Retinal pigment epithelial cell (primary cell): ENCODE results near the gene ZNF827.

ENCODE experiments used
- DNase-seq: peaks from one replicate; pipeline ENCODE4 v3.0.0-alpha.2; 2010; ENCODE audit warnings: low read depth
- H3K4me3 ChIP-seq: 2 replicates; pipeline ENCODE4 v1.5.1; 2011; ENCODE audit warnings: mild to moderate bottlenecking, low read length, control low read depth, moderate library complexity
- CTCF ChIP-seq: conservative IDR thresholded peaks from 2 replicates; pipeline ENCODE4 v1.5.1; 2011; ENCODE audit warnings: low read depth, low read length, control low read depth, inconsistent platforms

ZNF827 gene

GRCh38 chr4:145812919-145813318 is 125.7 kb downstream of the ZNF827 start:
- no peak for TF ChIP-seq CTCF
- DNase-seq, result no peak
- H3K4me3 ChIP-seq, result no peak overlapping the region

- TF ChIP-seq CTCF, result no peak
- H3K4me3 ChIP-seq, result no peak overlapping the region
- no peak for DNase-seq
Measured at GRCh38 chr4:145808848-145809512, 129.6 kb downstream of the ZNF827 start.

GRCh38 chr4:145808021-145808650 is 130.5 kb downstream of the ZNF827 start:
- no peak for TF ChIP-seq CTCF
- DNase-seq, result peak; percentile 86
- H3K4me3 ChIP-seq, result no peak overlapping the region

GRCh38 chr4:145805490-145805889 is 133.1 kb downstream of the ZNF827 start:
- no peak overlapping the region for H3K4me3 ChIP-seq
- no peak for TF ChIP-seq CTCF
- no peak for DNase-seq

- no peak for DNase-seq
- H3K4me3 ChIP-seq, result no peak overlapping the region
- TF ChIP-seq CTCF, result no peak
Measured at GRCh38 chr4:145804116-145804515, 134.5 kb downstream of the ZNF827 start.

- TF ChIP-seq CTCF, result no peak
- DNase-seq, result peak; percentile 43
- H3K4me3 ChIP-seq, result no peak overlapping the region
Measured at GRCh38 chr4:145799223-145799622, 139.4 kb downstream of the ZNF827 start.

GRCh38 chr4:145797278-145797677 is 141.3 kb downstream of the ZNF827 start:
- H3K4me3 ChIP-seq, result no peak overlapping the region
- DNase-seq, result no peak
- TF ChIP-seq CTCF, result no peak
